ENCODE results near the gene VAV3. TPM values are rescaled to one million over a fixed set of nuclear protein-coding genes. Genes with fewer than 3 reads are reported as not detected.

The VAV3 gene
- total and polyA plus RNA-seq, 2 of the 13 experiments (the other 11 are each of a cell fraction or from before 2014, with no cell fraction given): 15.9 to 29.8 TPM

- intact Hi-C loops (cut with micrococcal nuclease; ENCODE audit: unreplicated experiment) (no loop called here), in situ Hi-C loops (cut with HindIII; ENCODE audit: extremely low pct_ligation_motif_present, low pct_unique_long_range_greater_than_20kb) (loop anchor here (5.0 to 25.0 kb wide), 2 partner anchors 340 to 775 kb away; partner anchors contain the start of gene EEIG2)
- no peaks in the 10 kb centered on the region for H3K9me3 ChIP-seq (ENCODE audit: low read length)
- 0% methylated on average over 2 of the region's 2 CpGs for whole genome bisulfite sequencing (ENCODE audit: low lambda C conversion rate)
- no peak overlapping the region for H3K9ac ChIP-seq (ENCODE audit: insufficient read depth, low read depth, low read length)
- no peak overlapping the region for H3K27ac ChIP-seq (ENCODE audit: extremely low read length, insufficient read depth, low read length)
- BruUV-seq (replicated peaks): no TSS peak
- FAIRE-seq (no peak), DNase-seq (ENCODE audit: low spot score) (no peak), ATAC-seq (no peak)
- ChIA-PET POLR2A (no interaction called here), CTCF (ENCODE audit: low intra/inter-chr PET ratio, low total read pairs) (no interaction called here)
- no peaks in the 10 kb centered on the region for H3K36me3 ChIP-seq (replicated peaks in 1 of 2; ENCODE audit: control insufficient read depth in 1 of 2, insufficient read depth in 2 of 2, low read length in 2 of 2)
- no peaks in the 10 kb centered on the region for H4K20me1 ChIP-seq (ENCODE audit: insufficient read depth, low read length)
- no peaks in the 10 kb centered on the region for H3K4me1 ChIP-seq (ENCODE audit: insufficient read depth, low read length)
- H3K27me3 ChIP-seq (ENCODE audit: control insufficient read depth in 1 of 2, insufficient read depth in 2 of 2, low read length in 2 of 2): no peaks in the 10 kb centered on the region; a peak in 1 of 5 replicates
- H3K4me3 ChIP-seq (replicated peaks in 1 of 3; ENCODE audit: insufficient read depth in 1 of 3, low read depth in 2 of 3, low read length in 3 of 3): no peak overlapping the region
- H3K79me2 ChIP-seq (ENCODE audit: insufficient read depth, low read length): no peaks in the 10 kb centered on the region
- no peak overlapping the region for H3K4me2 ChIP-seq (ENCODE audit: low read depth, low read length)
- H2AFZ ChIP-seq (ENCODE audit: low read length): no peak overlapping the region
- TF ChIP-seq JARID2 (CRISPR knock-in tag; IDR thresholded peaks at IDR 0.05; ENCODE audit: insufficient replicate concordance): no peak
- no peak for TF ChIP-seq BCL6 (CRISPR knock-in tag; IDR thresholded peaks at IDR 0.05)
- no peak for TF ChIP-seq KLF12 (CRISPR knock-in tag; IDR thresholded peaks at IDR 0.05; ENCODE audit: borderline replicate concordance)
- TF ChIP-seq SNRNP70 (IDR thresholded peaks at IDR 0.05; ENCODE audit: low read depth, low read length): no peak
- TF ChIP-seq ZNF891 (CRISPR knock-in tag; IDR thresholded peaks at IDR 0.05): no peak
- no peak for TF ChIP-seq SP2 (CRISPR knock-in tag; IDR thresholded peaks at IDR 0.05)
- TF ChIP-seq E2F5 (CRISPR knock-in tag; conservative IDR thresholded peaks at IDR 0.05): no peak
- no peak for TF ChIP-seq ZBTB39 (CRISPR knock-in tag; IDR thresholded peaks at IDR 0.05)
- TF ChIP-seq HOXD1 (CRISPR knock-in tag; IDR thresholded peaks at IDR 0.05): no peak
- TF ChIP-seq BRD4 (CRISPR knock-in tag; IDR thresholded peaks at IDR 0.05): no peak
- no peak for TF ChIP-seq HOXA5 (CRISPR knock-in tag; IDR thresholded peaks at IDR 0.05)
- TF ChIP-seq ZNF710 (CRISPR knock-in tag; IDR thresholded peaks at IDR 0.05; ENCODE audit: borderline replicate concordance): no peak
- no peak for TF ChIP-seq MAZ (IDR thresholded peaks at IDR 0.05; ENCODE audit: borderline replicate concordance, low read depth, low read length)
- no peak for TF ChIP-seq MAZ (CRISPR knock-in tag; IDR thresholded peaks at IDR 0.05; ENCODE audit: low read depth)
- TF ChIP-seq SP4 (CRISPR knock-in tag; IDR thresholded peaks at IDR 0.05): no peak
- TF ChIP-seq ZSCAN5A (CRISPR knock-in tag; IDR thresholded peaks at IDR 0.05; ENCODE audit: borderline replicate concordance): no peak
- no peak for TF ChIP-seq ZGPAT (CRISPR knock-in tag; IDR thresholded peaks at IDR 0.05)
- no peak for TF ChIP-seq DRAP1 (CRISPR knock-in tag; IDR thresholded peaks at IDR 0.05)
Observed at GRCh38 chr1:107787299-107787698, 177.7 kb downstream of the VAV3 start.
